Measurements from ENCODE around the gene C2orf49. TPM values are rescaled to one million over a fixed set of nuclear protein-coding genes. Genes with fewer than 3 reads are reported as not detected.

Gene C2orf49
- total RNA-seq, 1 experiment from 2014 or later: 17.2 TPM

GRCh38 chr2:105391763-105392662, 54.7 kb downstream of the C2orf49 start:
- 0 out of 2 replicates have a peak overlapping the region, but pooled peaks have one; percentile 10 for H3K9ac ChIP-seq (ENCODE audit: low read length)
- ChIA-PET RAD21 (ENCODE audit: low non-redundant PET in 1 of 2, low total read pairs in 2 of 2, uncharacterized antibody in 2 of 2, unreplicated experiment in 2 of 2) (interaction anchor here in 1 of 2 experiments (0.7 kb wide), 1 partner anchor 127 kb away, joined by 3 read pairs; no protein-coding TSS in a partner anchor), CTCF (interaction anchor here (1.7 kb wide), 1 partner anchor 129 kb away, joined by 5 read pairs; no protein-coding TSS in a partner anchor), POLR2A (interaction anchor here (0.6 to 3.3 kb wide), 2 partner anchors 11 to 665 kb away, joined by 3 to 11 read pairs; no protein-coding TSS in a partner anchor)
- peaks cover 42 to 67% of the 10 kb centered on the region in 2 experiments for H3K4me1 ChIP-seq (ENCODE audit: control insufficient read depth in 1 of 2, insufficient read depth in 2 of 2, low read length in 2 of 2)
- peaks cover 6 to 35% of the 10 kb centered on the region in 2 experiments; a peak in 3 of 4 replicates for H3K36me3 ChIP-seq (ENCODE audit: control insufficient read depth in 1 of 2, insufficient read depth in 2 of 2, low read length in 2 of 2)
- peak overlapping the region; percentile 47; the same call in 1 of the 2 replicates for H3K27ac ChIP-seq (ENCODE audit: low read depth, low read length)
- peaks cover 3% of the 10 kb centered on the region; the same call in 1 of the 2 replicates for H4K20me1 ChIP-seq (ENCODE audit: insufficient read depth)
- 0 out of 2 replicates have a peak, but pooled peaks have one; percentile 16 for ATAC-seq
- H3K4me3 ChIP-seq (replicated peaks in 1 of 2; ENCODE audit: low read depth in 1 of 2, low read length in 2 of 2): peak overlapping the region in 1 of 2 experiments; percentile 6; a peak in 1 of 4 replicates
- TF ChIP-seq EZH2 (IDR thresholded peaks at IDR 0.05) (no peak), ZFX (IDR thresholded peaks at IDR 0.05) (no peak), JUND (IDR thresholded peaks at IDR 0.05) (no peak), CEBPB (IDR thresholded peaks at IDR 0.05; ENCODE audit: low read depth) (no peak), EZH2phosphoT487 (IDR thresholded peaks at IDR 0.05; ENCODE audit: borderline replicate concordance) (no peak)
- intact Hi-C loops (cut with micrococcal nuclease): no loop called here
- H2AFZ ChIP-seq (ENCODE audit: low read depth, low read length, poor library complexity, severe bottlenecking): no peak overlapping the region
- no peaks in the 10 kb centered on the region for H3K9me3 ChIP-seq (ENCODE audit: control insufficient read depth in 1 of 2, insufficient read depth in 1 of 2, low read depth in 1 of 2, low read length in 2 of 2)
- BruUV-seq (replicated peaks): no TSS peak
- H3K9me2 ChIP-seq (ENCODE audit: insufficient read depth): no peaks in the 10 kb centered on the region
- no peak for DNase-seq (ENCODE audit: low read depth, low spot score)
- H3K79me2 ChIP-seq (ENCODE audit: insufficient read depth, low read length): peaks cover 98% of the 10 kb centered on the region
- peak overlapping the region; percentile 59 for H3K4me2 ChIP-seq (ENCODE audit: low read length)
- no peaks in the 10 kb centered on the region for H3K27me3 ChIP-seq (ENCODE audit: insufficient read depth, low read length)

DNA sequence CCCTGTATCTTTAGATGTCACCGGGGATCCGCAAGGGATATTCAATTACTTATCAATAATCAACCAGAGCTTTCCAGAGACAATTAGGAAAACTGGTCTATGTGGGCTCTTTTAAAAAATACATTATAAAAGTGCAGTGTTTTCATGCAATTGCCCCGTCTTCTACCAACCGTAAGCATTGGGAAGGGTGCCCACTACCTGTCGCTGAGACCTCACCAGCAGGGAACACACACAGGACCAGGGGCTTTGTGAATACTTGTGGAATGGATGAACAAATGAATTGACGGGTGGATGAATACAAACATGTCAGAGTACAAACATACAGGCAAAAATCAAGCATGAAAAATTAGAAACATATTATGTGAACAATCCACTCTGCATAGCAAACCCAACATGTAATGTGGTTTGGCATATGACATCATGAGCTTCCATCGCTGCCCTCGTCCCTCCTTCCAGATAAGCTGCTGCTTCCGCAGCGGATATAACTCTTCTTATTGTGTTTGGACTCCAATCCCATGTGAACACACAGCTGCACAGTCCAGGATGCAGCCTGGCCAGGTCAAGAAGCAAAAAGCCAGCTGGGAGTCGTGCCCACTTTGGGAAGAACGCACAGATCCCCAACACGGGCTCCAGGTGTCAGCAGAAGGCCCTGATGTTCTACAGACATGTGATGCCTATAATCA, 56.2 kb downstream of the C2orf49 start:
- TF ChIP-seq YY1 (IDR thresholded peaks at IDR 0.05; ENCODE audit: extremely low read depth, insufficient replicate concordance, low read depth, low read length): no peak
- TF ChIP-seq EZH2 (IDR thresholded peaks at IDR 0.05): no peak
- no peak for TF ChIP-seq POLR2A (IDR thresholded peaks at IDR 0.05; ENCODE audit: borderline replicate concordance, extremely low read depth, insufficient read depth, insufficient read length)
- no peak for TF ChIP-seq SIN3A (IDR thresholded peaks at IDR 0.05; ENCODE audit: low read depth)
- TF ChIP-seq EGR1 (IDR thresholded peaks at IDR 0.05; ENCODE audit: low read depth): no peak
- TF ChIP-seq SP1 (IDR thresholded peaks at IDR 0.05; ENCODE audit: low read depth): no peak
- TF ChIP-seq, protein P1, sequence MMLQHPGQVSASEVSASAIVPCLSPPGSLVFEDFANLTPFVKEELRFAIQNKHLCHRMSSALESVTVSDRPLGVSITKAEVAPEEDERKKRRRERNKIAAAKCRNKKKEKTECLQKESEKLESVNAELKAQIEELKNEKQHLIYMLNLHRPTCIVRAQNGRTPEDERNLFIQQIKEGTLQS (IDR thresholded peaks at IDR 0.05): no peak
- no peak for TF ChIP-seq MAX (IDR thresholded peaks at IDR 0.05)
- TF ChIP-seq CEBPB (IDR thresholded peaks at IDR 0.05; ENCODE audit: low read depth): no peak
- TF ChIP-seq RAD21 (IDR thresholded peaks at IDR 0.05; ENCODE audit: low read depth): no peak
- Histone ChIP-seq H3K4me3 (replicated peaks in 1 of 2; ENCODE audit: low read depth in 1 of 2, low read length in 2 of 2) (no peak overlapping the region), H3K27ac (ENCODE audit: low read depth, low read length) (no peak overlapping the region), H3K27me3 (ENCODE audit: insufficient read depth, low read length) (no peaks in the 10 kb centered on the region), H3K36me3 (ENCODE audit: control insufficient read depth in 1 of 2, insufficient read depth in 2 of 2, low read length in 2 of 2) (peaks cover 6 to 35% of the 10 kb centered on the region in 2 experiments; a peak in 3 of 4 replicates), H4K20me1 (ENCODE audit: insufficient read depth) (no peaks in the 10 kb centered on the region; the same call in 1 of the 2 replicates), H2AFZ (ENCODE audit: low read depth, low read length, poor library complexity, severe bottlenecking) (no peak overlapping the region), H3K9ac (ENCODE audit: low read length) (no peak overlapping the region), H3K4me1 (ENCODE audit: control insufficient read depth in 1 of 2, insufficient read depth in 2 of 2, low read length in 2 of 2) (peaks cover 48 to 72% of the 10 kb centered on the region in 2 experiments), H3K9me2 (ENCODE audit: insufficient read depth) (no peaks in the 10 kb centered on the region), H3K4me2 (ENCODE audit: low read length) (peak overlapping the region; percentile 59; the same call in 1 of the 2 replicates), H3K9me3 (ENCODE audit: control insufficient read depth in 1 of 2, insufficient read depth in 1 of 2, low read depth in 1 of 2, low read length in 2 of 2) (no peaks in the 10 kb centered on the region), H3K79me2 (ENCODE audit: insufficient read depth, low read length) (peaks cover 98% of the 10 kb centered on the region)
- ChIA-PET RAD21 (ENCODE audit: low non-redundant PET in 1 of 2, low total read pairs in 2 of 2, uncharacterized antibody in 2 of 2, unreplicated experiment in 2 of 2) (no interaction called here), POLR2A (interaction anchor here (3.3 kb wide), 1 partner anchor 10 kb away, joined by 11 read pairs; no protein-coding TSS in a partner anchor), CTCF (no interaction called here)
- intact Hi-C loops (cut with micrococcal nuclease): no loop called here
- no TSS peak for BruUV-seq (replicated peaks)
- no peak for ATAC-seq
- DNase-seq (ENCODE audit: low read depth, low spot score): no peak
